SU-DHL-6 (cell line): Measurements from ENCODE around the gene SHCBP1L.

Experiments
- H2AFZ ChIP-seq: fragments of 200-600 bp; sonication (generic); 2 replicates; pipeline ENCODE4 v1.6.1; 2014; ENCODE audit warnings: low read depth, mild to moderate bottlenecking, moderate library complexity, mixed read lengths, antibody characterized with exemption, low read length; ENCODE audit not compliant: severe bottlenecking
- H3F3A ChIP-seq: fragments of 200-600 bp; shearing (Covaris generic); 2 replicates; pipeline ENCODE4 v1.6.0; 2016; ENCODE audit warnings: antibody characterized with exemption, mild to moderate bottlenecking; ENCODE audit not compliant: insufficient read depth
- H3K27ac ChIP-seq: fragments of 200-600 bp; sonication (generic); 2 replicates; pipeline ENCODE4 v1.5.1; 2016; ENCODE audit warnings: low read depth, mild to moderate bottlenecking, low read length, moderate library complexity, mixed read lengths
- H3K27me3 ChIP-seq: fragments of 200-600 bp; sonication (generic), shearing (Covaris generic); 2 replicates; pipeline ENCODE4 v1.6.0; 2014; ENCODE audit warnings: mild to moderate bottlenecking, low read length
- H3K36me3 ChIP-seq: fragments of 200-600 bp; sonication (generic); 2 replicates; pipeline ENCODE4 v1.6.1; 2014; ENCODE audit warnings: mild to moderate bottlenecking, low read length, mixed read lengths
- H3K4me2 ChIP-seq: fragments of 300-600, 200-600 bp; shearing (Covaris generic), sonication (generic); 2 replicates; pipeline ENCODE4 v1.6.0; 2014; ENCODE audit warnings: low read length, low read depth, mild to moderate bottlenecking; ENCODE audit not compliant: poor library complexity, severe bottlenecking
- H3K4me3 ChIP-seq: fragments of 200-600 bp; sonication (generic); 2 replicates; pipeline ENCODE4 v1.5.1; 2014; ENCODE audit warnings: antibody characterized with exemption, low read length, mild to moderate bottlenecking, mixed read lengths; ENCODE audit not compliant: insufficient read depth, poor library complexity, severe bottlenecking
- H3K79me2 ChIP-seq: fragments of 200-600 bp; sonication (generic); 2 replicates; pipeline ENCODE4 v1.6.1; 2014; ENCODE audit warnings: mild to moderate bottlenecking, low read length, moderate library complexity; ENCODE audit not compliant: insufficient read depth
- H3K9ac ChIP-seq: fragments of 200-600 bp; sonication (generic); 2 replicates; pipeline ENCODE4 v1.7.0; 2014; ENCODE audit warnings: mild to moderate bottlenecking, low read length
- H3K9me2 ChIP-seq: fragments of 200-600 bp; sonication (generic); replicated peaks from 2 replicates; pipeline ENCODE4 v1.6.1; 2014; ENCODE audit warnings: low read length; ENCODE audit not compliant: insufficient read depth
- H3K9me3 ChIP-seq: fragments of 200-600 bp; sonication (generic); 2 replicates; pipeline ENCODE4 v1.6.1; 2014; ENCODE audit warnings: low read length, mixed read lengths; ENCODE audit not compliant: insufficient read depth
- H4K20me1 ChIP-seq: fragments of 200-600 bp; sonication (generic); 2 replicates; pipeline ENCODE4 v1.6.1; 2014; ENCODE audit warnings: low read depth, mild to moderate bottlenecking, antibody characterized with exemption, low read length, moderate library complexity, mixed read lengths
- EZH2phosphoT487 ChIP-seq: fragments of 200-600 bp; sonication (generic), shearing (Covaris generic); conservative IDR thresholded peaks from 2 replicates; pipeline ENCODE4 v1.6.1; 2018; ENCODE audit warnings: mild to moderate bottlenecking, antibody characterized with exemption, low read length, moderate library complexity, mixed read lengths
- TF ChIP-seq, protein P1 (sequence below): fragments of 200-600 bp; sonication (generic); IDR thresholded peaks from one replicate; pipeline ENCODE4 v1.5.1; 2017; ENCODE audit warnings: antibody characterized with exemption, mild to moderate bottlenecking, low read length, moderate library complexity; ENCODE audit not compliant: insufficient read depth, poor library complexity, severe bottlenecking

Gene SHCBP1L

DNA sequence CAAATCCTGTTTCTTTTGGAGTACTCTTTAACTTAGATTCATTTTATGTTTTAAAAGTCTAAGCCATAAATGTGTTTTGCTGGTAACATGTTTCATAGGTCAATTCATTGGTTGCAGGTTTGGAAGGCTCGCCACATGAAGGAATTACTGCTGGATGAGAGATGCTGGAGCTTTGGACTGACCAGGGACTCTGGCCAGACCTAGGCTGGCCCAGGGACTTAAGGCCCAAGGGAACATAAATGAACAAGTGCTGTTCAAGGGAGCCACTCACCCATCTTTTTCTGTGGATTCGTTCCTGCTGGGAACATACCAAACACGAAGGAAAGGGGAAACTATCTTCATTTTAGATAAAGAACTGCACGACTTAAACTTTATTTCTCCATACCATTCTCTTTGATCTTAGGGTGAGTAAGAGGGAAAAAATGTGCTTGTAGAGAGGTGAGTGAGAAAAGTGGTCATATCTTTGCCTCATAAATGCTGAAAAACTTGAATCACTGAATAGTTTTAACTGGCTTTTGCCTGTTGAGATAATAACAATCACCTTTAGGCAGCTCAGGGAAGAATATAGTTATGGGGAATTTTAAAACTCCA, 15.3 kb upstream of the SHCBP1L start:
- Histone ChIP-seq H3K79me2 (no peaks in the 10 kb centered on the region), H3K36me3 (no peaks in the 10 kb centered on the region), H3K4me3 (no peak overlapping the region), H4K20me1 (no peaks in the 10 kb centered on the region), H3K27me3 (no peaks in the 10 kb centered on the region), H3F3A (no peaks in the 10 kb centered on the region), H3K9me3 (no peaks in the 10 kb centered on the region), H2AFZ (no peak overlapping the region), H3K27ac (no peak overlapping the region), H3K9me2 (no peaks in the 10 kb centered on the region), H3K9ac (no peak overlapping the region), H3K4me2 (no peak overlapping the region)
- TF ChIP-seq EZH2phosphoT487: no peak
- TF ChIP-seq, protein P1, sequence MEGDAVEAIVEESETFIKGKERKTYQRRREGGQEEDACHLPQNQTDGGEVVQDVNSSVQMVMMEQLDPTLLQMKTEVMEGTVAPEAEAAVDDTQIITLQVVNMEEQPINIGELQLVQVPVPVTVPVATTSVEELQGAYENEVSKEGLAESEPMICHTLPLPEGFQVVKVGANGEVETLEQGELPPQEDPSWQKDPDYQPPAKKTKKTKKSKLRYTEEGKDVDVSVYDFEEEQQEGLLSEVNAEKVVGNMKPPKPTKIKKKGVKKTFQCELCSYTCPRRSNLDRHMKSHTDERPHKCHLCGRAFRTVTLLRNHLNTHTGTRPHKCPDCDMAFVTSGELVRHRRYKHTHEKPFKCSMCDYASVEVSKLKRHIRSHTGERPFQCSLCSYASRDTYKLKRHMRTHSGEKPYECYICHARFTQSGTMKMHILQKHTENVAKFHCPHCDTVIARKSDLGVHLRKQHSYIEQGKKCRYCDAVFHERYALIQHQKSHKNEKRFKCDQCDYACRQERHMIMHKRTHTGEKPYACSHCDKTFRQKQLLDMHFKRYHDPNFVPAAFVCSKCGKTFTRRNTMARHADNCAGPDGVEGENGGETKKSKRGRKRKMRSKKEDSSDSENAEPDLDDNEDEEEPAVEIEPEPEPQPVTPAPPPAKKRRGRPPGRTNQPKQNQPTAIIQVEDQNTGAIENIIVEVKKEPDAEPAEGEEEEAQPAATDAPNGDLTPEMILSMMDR: no peak

DNA sequence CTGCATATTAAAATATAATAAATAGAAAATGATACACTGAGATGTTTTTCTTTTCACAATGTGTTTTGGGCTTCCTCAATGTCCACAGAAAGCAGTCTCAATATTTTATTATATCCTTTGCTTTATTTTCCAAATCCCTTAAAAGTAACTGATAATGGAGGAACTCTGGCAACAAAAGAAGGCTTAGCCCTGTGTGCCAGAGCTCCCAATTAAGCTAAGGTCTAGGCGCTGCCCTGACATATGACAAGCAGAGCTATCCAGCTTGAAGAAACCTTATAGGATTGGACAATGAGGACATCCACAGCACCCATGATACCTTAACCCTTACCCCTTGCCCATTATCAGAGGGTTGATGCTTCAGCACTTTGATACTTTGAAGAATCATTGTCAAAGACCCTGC, 12.9 kb upstream of the SHCBP1L start:
- H3F3A ChIP-seq: no peaks in the 10 kb centered on the region
- H3K4me2 ChIP-seq: no peak overlapping the region
- TF ChIP-seq EZH2phosphoT487: no peak
- TF ChIP-seq, protein P1: no peak
- no peak overlapping the region for H3K4me3 ChIP-seq
- no peaks in the 10 kb centered on the region for H3K9me3 ChIP-seq
- no peaks in the 10 kb centered on the region for H3K27me3 ChIP-seq
- H2AFZ ChIP-seq: no peak overlapping the region
- no peaks in the 10 kb centered on the region for H3K9me2 ChIP-seq
- no peak overlapping the region for H3K9ac ChIP-seq
- H3K27ac ChIP-seq: no peak overlapping the region
- no peaks in the 10 kb centered on the region for H3K36me3 ChIP-seq
- H3K79me2 ChIP-seq: no peaks in the 10 kb centered on the region
- H4K20me1 ChIP-seq: no peaks in the 10 kb centered on the region

DNA sequence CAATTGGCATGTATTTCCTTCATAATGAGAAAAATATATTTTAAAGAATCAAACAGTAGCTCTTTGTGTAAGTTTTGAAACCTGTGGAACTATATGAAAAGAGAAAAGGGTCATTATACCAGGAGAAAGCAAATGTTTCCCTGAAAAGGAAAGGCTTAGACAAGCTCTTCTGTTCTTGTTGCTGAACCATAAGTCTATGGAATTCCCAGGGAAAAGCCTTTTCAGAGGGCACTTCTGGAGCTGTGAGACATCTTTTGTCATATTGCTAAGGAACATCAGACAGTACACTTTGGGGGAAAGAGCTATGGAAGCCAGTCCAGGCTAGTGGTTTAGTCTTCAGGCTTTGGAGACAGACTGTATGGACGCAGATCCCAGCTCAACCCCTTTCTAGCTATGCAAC, 12.1 kb upstream of the SHCBP1L start:
- no peak overlapping the region for H2AFZ ChIP-seq

More for the DNA sequence above, 12.1 kb upstream of the SHCBP1L start:
- Histone ChIP-seq H3K9me2 (no peaks in the 10 kb centered on the region), H3F3A (no peaks in the 10 kb centered on the region), H3K4me3 (no peak overlapping the region), H3K79me2 (no peaks in the 10 kb centered on the region), H3K4me2 (no peak overlapping the region), H3K27ac (no peak overlapping the region), H3K36me3 (no peaks in the 10 kb centered on the region), H3K9ac (no peak overlapping the region), H3K27me3 (no peaks in the 10 kb centered on the region), H4K20me1 (no peaks in the 10 kb centered on the region), H3K9me3 (no peaks in the 10 kb centered on the region)
- no peak for TF ChIP-seq EZH2phosphoT487
- TF ChIP-seq, protein P1: no peak
